ENCODE results near the gene TBC1D9B. TPM values are rescaled to one million over a fixed set of nuclear protein-coding genes. Genes with fewer than 3 reads are reported as not detected.
A peak's percentile ranks its signal among the peaks of the same experiment; 100 is the strongest.

TBC1D9B gene
- total and polyA plus RNA-seq, 2 of the 13 experiments (the other 11 are each of a cell fraction or from before 2014, with no cell fraction given), result 35.0 to 50.0 TPM

- TF ChIP-seq SMC3 (IDR thresholded peaks at IDR 0.05; ENCODE audit: low read length) (no peak), NFKB2 (CRISPR knock-in tag; IDR thresholded peaks at IDR 0.05; ENCODE audit: borderline replicate concordance) (0 out of 2 replicates have a peak, but pooled peaks have one; percentile 61), GRHL1 (CRISPR knock-in tag; conservative IDR thresholded peaks at IDR 0.05) (no peak), ASH2L (IDR thresholded peaks at IDR 0.05; ENCODE audit: insufficient read length, low read depth, low read length) (peak; percentile 52), ETV6 (CRISPR knock-in tag; conservative IDR thresholded peaks at IDR 0.05) (no peak), ZBTB21 (CRISPR knock-in tag; IDR thresholded peaks at IDR 0.05) (peak; percentile 75), MAZ (IDR thresholded peaks at IDR 0.05; ENCODE audit: borderline replicate concordance, low read depth, low read length) (peak; percentile 82), MAZ (CRISPR knock-in tag; IDR thresholded peaks at IDR 0.05; ENCODE audit: low read depth) (peak; percentile 75), KDM3A (CRISPR knock-in tag; IDR thresholded peaks at IDR 0.05; ENCODE audit: low read depth) (peak; percentile 58; the same call in 1 of the 2 replicates), HNF4A (CRISPR knock-in tag; IDR thresholded peaks at IDR 0.05) (peak; percentile 74), DPF2 (CRISPR knock-in tag; IDR thresholded peaks at IDR 0.05; ENCODE audit: borderline replicate concordance, low read depth) (0 out of 2 replicates have a peak, but pooled peaks have one; percentile 57), NCOA5 (CRISPR knock-in tag; IDR thresholded peaks at IDR 0.05) (no peak), ZFYVE20 (CRISPR knock-in tag; IDR thresholded peaks at IDR 0.05; ENCODE audit: borderline replicate concordance, low read depth) (no peak), FOXA3 (CRISPR knock-in tag; IDR thresholded peaks at IDR 0.05) (peak; percentile 96), CREM (IDR thresholded peaks at IDR 0.05) (peak; percentile 85), CREM (CRISPR knock-in tag; IDR thresholded peaks at IDR 0.05) (no peak), EZH2 (conservative IDR thresholded peaks at IDR 0.05; ENCODE audit: low read depth, low read length) (no peak), AHR (CRISPR knock-in tag; IDR thresholded peaks at IDR 0.05) (0 out of 2 replicates have a peak, but pooled peaks have one; percentile 34), ZNF549 (CRISPR knock-in tag; IDR thresholded peaks at IDR 0.05) (no peak), ZNF766 (CRISPR knock-in tag; IDR thresholded peaks at IDR 0.05; ENCODE audit: borderline replicate concordance) (no peak), E2F2 (CRISPR knock-in tag; IDR thresholded peaks at IDR 0.05; ENCODE audit: borderline replicate concordance) (peak; percentile 80; the same call in 1 of the 2 replicates), KDM5A (IDR thresholded peaks at IDR 0.05; ENCODE audit: borderline replicate concordance, low read length) (no peak), HES4 (CRISPR knock-in tag; IDR thresholded peaks at IDR 0.05; ENCODE audit: borderline replicate concordance) (no peak), REL (CRISPR knock-in tag; conservative IDR thresholded peaks at IDR 0.05) (peak; percentile 92), E2F5 (CRISPR knock-in tag; conservative IDR thresholded peaks at IDR 0.05) (peak; percentile 92)
Observed at GRCh38 chr5:179818746-179819295, 88.9 kb downstream of the TBC1D9B start (continued).

Data from HepG2 (cell line).